ENCODE data around the gene DERA.

DNA sequence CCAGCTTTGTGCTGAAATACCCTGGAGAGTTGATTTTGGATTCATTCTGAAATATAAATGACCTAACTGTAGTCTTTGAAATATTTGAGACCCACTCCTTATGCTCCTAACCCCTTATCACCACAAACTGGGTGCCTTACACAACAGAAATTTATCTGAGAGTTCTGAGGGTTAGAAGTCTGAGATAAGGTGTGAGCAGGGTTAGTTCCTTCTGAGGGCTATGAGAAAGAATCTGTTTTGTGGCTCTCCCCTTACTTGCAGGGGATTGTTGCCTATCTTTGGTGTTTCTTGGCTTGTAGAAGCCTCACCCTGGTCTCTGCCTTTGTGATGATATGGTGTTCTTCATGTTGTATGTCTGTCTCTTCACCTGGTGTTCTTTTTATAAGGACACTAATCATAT is 91.7 kb downstream of the DERA start:
- TF ChIP-seq CTCF (IDR thresholded peaks at IDR 0.05; ENCODE audit: low read length): no peak
- TF ChIP-seq EZH2 (IDR thresholded peaks at IDR 0.05; ENCODE audit: borderline replicate concordance, low read length): no peak

Measured in OCI-LY1 (cell line).